ENCODE measurements around the gene TMEM156.

DNA sequence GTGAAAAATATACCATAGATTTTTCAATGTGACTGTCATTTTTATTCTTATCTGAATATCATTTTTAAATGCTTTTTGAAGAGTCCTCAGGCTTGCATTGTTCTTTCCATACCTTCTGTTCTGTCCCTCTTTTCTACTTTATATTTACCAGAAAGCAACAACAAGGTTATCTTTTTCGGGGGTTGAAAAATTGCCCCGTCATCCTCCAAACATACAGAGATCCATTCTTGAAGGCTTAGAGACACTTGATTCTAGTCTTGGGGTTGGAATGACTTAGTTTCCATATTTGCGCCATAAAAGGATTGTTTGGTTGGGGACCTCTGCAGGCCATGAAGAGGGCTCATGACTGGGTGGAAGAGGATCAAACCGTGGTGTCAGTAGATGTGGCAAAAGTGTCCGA lies 101.1 kb downstream of the TMEM156 start:
- no peak for TF ChIP-seq RXRA (IDR thresholded peaks at IDR 0.05; ENCODE audit: borderline replicate concordance, low read depth)
- TF ChIP-seq, protein P1, sequence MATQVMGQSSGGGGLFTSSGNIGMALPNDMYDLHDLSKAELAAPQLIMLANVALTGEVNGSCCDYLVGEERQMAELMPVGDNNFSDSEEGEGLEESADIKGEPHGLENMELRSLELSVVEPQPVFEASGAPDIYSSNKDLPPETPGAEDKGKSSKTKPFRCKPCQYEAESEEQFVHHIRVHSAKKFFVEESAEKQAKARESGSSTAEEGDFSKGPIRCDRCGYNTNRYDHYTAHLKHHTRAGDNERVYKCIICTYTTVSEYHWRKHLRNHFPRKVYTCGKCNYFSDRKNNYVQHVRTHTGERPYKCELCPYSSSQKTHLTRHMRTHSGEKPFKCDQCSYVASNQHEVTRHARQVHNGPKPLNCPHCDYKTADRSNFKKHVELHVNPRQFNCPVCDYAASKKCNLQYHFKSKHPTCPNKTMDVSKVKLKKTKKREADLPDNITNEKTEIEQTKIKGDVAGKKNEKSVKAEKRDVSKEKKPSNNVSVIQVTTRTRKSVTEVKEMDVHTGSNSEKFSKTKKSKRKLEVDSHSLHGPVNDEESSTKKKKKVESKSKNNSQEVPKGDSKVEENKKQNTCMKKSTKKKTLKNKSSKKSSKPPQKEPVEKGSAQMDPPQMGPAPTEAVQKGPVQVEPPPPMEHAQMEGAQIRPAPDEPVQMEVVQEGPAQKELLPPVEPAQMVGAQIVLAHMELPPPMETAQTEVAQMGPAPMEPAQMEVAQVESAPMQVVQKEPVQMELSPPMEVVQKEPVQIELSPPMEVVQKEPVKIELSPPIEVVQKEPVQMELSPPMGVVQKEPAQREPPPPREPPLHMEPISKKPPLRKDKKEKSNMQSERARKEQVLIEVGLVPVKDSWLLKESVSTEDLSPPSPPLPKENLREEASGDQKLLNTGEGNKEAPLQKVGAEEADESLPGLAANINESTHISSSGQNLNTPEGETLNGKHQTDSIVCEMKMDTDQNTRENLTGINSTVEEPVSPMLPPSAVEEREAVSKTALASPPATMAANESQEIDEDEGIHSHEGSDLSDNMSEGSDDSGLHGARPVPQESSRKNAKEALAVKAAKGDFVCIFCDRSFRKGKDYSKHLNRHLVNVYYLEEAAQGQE (IDR thresholded peaks at IDR 0.05; ENCODE audit: low read depth, low read length), result no peak
- TF ChIP-seq CTCF (IDR thresholded peaks at IDR 0.05), result no peak
- no peak for TF ChIP-seq RCOR1 (IDR thresholded peaks at IDR 0.05; ENCODE audit: low read length)
- no peak for TF ChIP-seq JUND (IDR thresholded peaks at IDR 0.05)
- TF ChIP-seq ELF1 (IDR thresholded peaks at IDR 0.05), result no peak
- TF ChIP-seq SIN3A (IDR thresholded peaks at IDR 0.05; ENCODE audit: borderline replicate concordance, low read depth, low read length), result no peak
- TF ChIP-seq YY1 (IDR thresholded peaks at IDR 0.05; ENCODE audit: low read depth), result no peak
- no peak for TF ChIP-seq ZBTB33 (IDR thresholded peaks at IDR 0.05; ENCODE audit: borderline replicate concordance, low read depth)
- no peak for TF ChIP-seq USF2 (IDR thresholded peaks at IDR 0.05; ENCODE audit: borderline replicate concordance, low read depth, low read length)
- TF ChIP-seq SMC3 (IDR thresholded peaks at IDR 0.05; ENCODE audit: low read depth, low read length), result no peak
- no peak for TF ChIP-seq CHD2 (IDR thresholded peaks at IDR 0.05; ENCODE audit: low read length, partially characterized antibody)
